Loucy (cell line): ENCODE results near the gene AQP7.

ENCODE experiments used
- H2AFZ ChIP-seq: fragments of 200-600 bp; sonication (generic); 2 replicates; pipeline ENCODE4 v1.6.0; 2016; ENCODE audit warnings: antibody characterized with exemption, mild to moderate bottlenecking, low read length, moderate library complexity
- H3F3A ChIP-seq: fragments of 200-600 bp; 2 replicates; pipeline ENCODE4 v1.6.0; 2016; ENCODE audit warnings: antibody characterized with exemption, low read depth, mild to moderate bottlenecking
- H3K27me3 ChIP-seq: fragments of 200-600 bp; sonication (generic); 2 replicates; pipeline ENCODE4 v1.6.1; 2014; ENCODE audit warnings: low read length, mild to moderate bottlenecking; ENCODE audit not compliant: insufficient read depth, poor library complexity, severe bottlenecking
- H3K36me3 ChIP-seq: fragments of 200-600 bp; sonication (generic); 2 replicates; pipeline ENCODE4 v1.6.1; 2016; ENCODE audit warnings: low read length; ENCODE audit not compliant: insufficient read depth
- H3K4me1 ChIP-seq: fragments of 200-600 bp; sonication (generic); 2 replicates; pipeline ENCODE4 v1.5.1; 2014; ENCODE audit warnings: low read length, mild to moderate bottlenecking; ENCODE audit not compliant: insufficient read depth, poor library complexity, severe bottlenecking
- H3K4me2 ChIP-seq: fragments of 200-600 bp; sonication (generic); 2 replicates; pipeline ENCODE4 v1.6.0; 2014; ENCODE audit warnings: antibody characterized with exemption, low read length, low read depth, mild to moderate bottlenecking; ENCODE audit not compliant: poor library complexity, severe bottlenecking
- H3K4me3 ChIP-seq: fragments of 200-600 bp; sonication (generic); 2 replicates; pipeline ENCODE4 v1.5.1; 2014; ENCODE audit warnings: low read length, mild to moderate bottlenecking, mixed read lengths; ENCODE audit not compliant: poor library complexity, severe bottlenecking
- H3K79me2 ChIP-seq: fragments of 200-600 bp; sonication (generic); 2 replicates; pipeline ENCODE4 v1.6.1; 2014; ENCODE audit warnings: low read length; ENCODE audit not compliant: insufficient read depth
- H3K9ac ChIP-seq: fragments of 200-600 bp; sonication (generic); 2 replicates; pipeline ENCODE4 v1.6.0; 2014; ENCODE audit warnings: mild to moderate bottlenecking, low read depth, low read length, moderate library complexity; ENCODE audit not compliant: poor library complexity, severe bottlenecking
- H3K9me2 ChIP-seq: fragments of 200-600 bp; sonication (generic); replicated peaks from 2 replicates; pipeline ENCODE4 v1.6.1; 2016; ENCODE audit warnings: low read depth, low read length, mixed read lengths
- H3K9me3 ChIP-seq: fragments of 200-600 bp; sonication (generic); 2 replicates; pipeline ENCODE4 v1.6.1; 2014; ENCODE audit warnings: mild to moderate bottlenecking, antibody characterized with exemption, low read length, low read depth; ENCODE audit not compliant: insufficient read depth
- H4K20me1 ChIP-seq: fragments of 200-600 bp; sonication (generic); 2 replicates; pipeline ENCODE4 v1.6.0; 2014; ENCODE audit warnings: antibody characterized with exemption, low read length, mild to moderate bottlenecking; ENCODE audit not compliant: insufficient read depth, poor library complexity, severe bottlenecking
- EZH2phosphoT487 ChIP-seq: fragments of 200-600 bp; IDR thresholded peaks from 2 replicates; pipeline ENCODE4 v1.6.1; 2018; ENCODE audit warnings: antibody characterized with exemption, mild to moderate bottlenecking, moderate library complexity, borderline replicate concordance
- TF ChIP-seq, protein P1 (sequence below): fragments of 200-600 bp; sonication (generic); conservative IDR thresholded peaks from 2 replicates; pipeline ENCODE4 v1.5.1; 2014; ENCODE audit warnings: mild to moderate bottlenecking, antibody characterized with exemption, low read length

Gene AQP7

DNA sequence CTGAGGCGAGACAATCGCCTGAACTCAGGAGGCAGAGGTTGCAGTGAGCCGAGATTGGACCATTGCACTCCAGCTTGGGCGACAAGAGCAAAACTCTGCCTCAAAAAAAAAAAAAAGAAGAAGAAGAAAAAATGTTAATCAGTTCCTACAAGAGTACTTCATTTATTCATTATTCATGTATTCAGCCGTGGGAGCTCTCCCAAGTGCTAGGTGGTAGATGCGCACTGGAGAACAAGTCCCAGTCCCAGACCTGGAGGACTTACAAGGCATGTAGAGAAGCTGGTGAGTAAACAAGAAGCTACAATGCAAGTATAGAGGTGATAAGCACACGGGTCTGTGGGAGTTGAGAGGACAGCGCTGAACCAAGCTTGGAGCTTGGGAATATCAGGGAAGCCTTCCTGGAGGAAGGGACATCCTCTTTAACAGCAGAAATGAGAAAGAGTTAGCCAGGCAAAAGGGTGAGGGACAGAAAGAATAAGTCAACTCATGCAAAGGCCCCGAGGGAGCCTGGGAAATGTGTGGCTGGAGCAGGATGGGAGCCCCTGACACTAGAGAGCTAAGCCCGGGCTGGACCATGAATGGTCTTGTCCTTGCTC lies 17.4 kb upstream of the AQP7 start:
- Histone ChIP-seq H3K4me1 (peaks cover 3% of the 10 kb centered on the region), H3K9ac (no peak overlapping the region), H3K9me2 (no peaks in the 10 kb centered on the region), H3F3A (no peaks in the 10 kb centered on the region), H3K4me2 (no peak overlapping the region), H4K20me1 (no peaks in the 10 kb centered on the region), H3K79me2 (no peaks in the 10 kb centered on the region), H3K27me3 (no peaks in the 10 kb centered on the region), H3K4me3 (no peak overlapping the region), H2AFZ (no peak overlapping the region), H3K36me3 (no peaks in the 10 kb centered on the region), H3K9me3 (no peaks in the 10 kb centered on the region)
- TF ChIP-seq, protein P1, sequence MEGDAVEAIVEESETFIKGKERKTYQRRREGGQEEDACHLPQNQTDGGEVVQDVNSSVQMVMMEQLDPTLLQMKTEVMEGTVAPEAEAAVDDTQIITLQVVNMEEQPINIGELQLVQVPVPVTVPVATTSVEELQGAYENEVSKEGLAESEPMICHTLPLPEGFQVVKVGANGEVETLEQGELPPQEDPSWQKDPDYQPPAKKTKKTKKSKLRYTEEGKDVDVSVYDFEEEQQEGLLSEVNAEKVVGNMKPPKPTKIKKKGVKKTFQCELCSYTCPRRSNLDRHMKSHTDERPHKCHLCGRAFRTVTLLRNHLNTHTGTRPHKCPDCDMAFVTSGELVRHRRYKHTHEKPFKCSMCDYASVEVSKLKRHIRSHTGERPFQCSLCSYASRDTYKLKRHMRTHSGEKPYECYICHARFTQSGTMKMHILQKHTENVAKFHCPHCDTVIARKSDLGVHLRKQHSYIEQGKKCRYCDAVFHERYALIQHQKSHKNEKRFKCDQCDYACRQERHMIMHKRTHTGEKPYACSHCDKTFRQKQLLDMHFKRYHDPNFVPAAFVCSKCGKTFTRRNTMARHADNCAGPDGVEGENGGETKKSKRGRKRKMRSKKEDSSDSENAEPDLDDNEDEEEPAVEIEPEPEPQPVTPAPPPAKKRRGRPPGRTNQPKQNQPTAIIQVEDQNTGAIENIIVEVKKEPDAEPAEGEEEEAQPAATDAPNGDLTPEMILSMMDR: no peak
- TF ChIP-seq EZH2phosphoT487: no peak

DNA sequence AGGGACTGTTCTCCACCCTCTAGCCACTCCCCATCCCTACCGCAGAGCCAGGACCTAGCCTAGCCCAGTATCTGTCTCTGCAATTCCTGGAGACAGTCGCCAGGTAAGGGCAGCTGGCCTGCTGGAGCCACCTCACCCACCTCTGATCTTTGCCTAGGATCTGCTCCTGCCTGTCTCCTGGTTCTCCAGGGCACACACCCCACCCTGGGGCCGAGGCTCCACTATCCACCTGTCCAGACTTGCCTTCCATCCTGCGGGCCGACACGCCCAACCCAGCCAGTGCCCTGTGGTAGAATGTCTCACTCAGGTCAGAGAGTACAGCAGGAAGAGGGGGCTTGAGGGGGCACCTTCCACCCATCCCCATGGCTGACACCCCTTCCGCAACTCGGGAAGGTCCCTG lies 15.7 kb upstream of the AQP7 start:
- Histone ChIP-seq H3K4me2 (no peak overlapping the region), H3F3A (no peaks in the 10 kb centered on the region), H3K79me2 (no peaks in the 10 kb centered on the region), H3K36me3 (no peaks in the 10 kb centered on the region), H3K9ac (no peak overlapping the region), H3K9me2 (no peaks in the 10 kb centered on the region), H3K4me1 (peaks cover 3% of the 10 kb centered on the region), H3K4me3 (no peak overlapping the region), H4K20me1 (no peaks in the 10 kb centered on the region), H2AFZ (no peak overlapping the region), H3K27me3 (no peaks in the 10 kb centered on the region), H3K9me3 (no peaks in the 10 kb centered on the region)
- no peak for TF ChIP-seq EZH2phosphoT487
- TF ChIP-seq, protein P1: no peak

DNA sequence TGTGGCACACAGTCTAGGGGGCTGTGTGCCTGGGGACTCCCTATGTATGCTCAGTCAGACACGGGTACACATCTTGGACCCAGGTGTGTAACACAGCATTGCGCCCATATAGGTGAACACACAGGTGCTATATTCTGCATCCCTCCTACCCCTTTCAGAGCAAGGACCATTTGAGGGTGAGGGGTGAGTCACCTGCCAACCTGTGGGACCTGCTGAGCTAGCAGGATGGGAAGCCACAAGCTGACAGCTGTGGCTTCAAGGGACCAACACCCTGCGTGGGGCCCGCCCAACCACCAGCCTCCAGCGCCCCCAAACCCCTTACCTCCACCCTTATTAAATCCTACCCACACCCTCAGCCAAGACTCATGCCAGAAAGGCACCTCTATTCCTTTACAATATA lies 14.6 kb upstream of the AQP7 start:
- H3K4me3 ChIP-seq: no peak overlapping the region
- no peaks in the 10 kb centered on the region for H3K9me2 ChIP-seq
- H3K27me3 ChIP-seq: no peaks in the 10 kb centered on the region
- no peaks in the 10 kb centered on the region for H3K36me3 ChIP-seq
- H3K9ac ChIP-seq: no peak overlapping the region
- H3K9me3 ChIP-seq: no peaks in the 10 kb centered on the region
- H3K4me2 ChIP-seq: no peak overlapping the region
- no peaks in the 10 kb centered on the region for H4K20me1 ChIP-seq
- no peak overlapping the region for H2AFZ ChIP-seq
- H3F3A ChIP-seq: no peaks in the 10 kb centered on the region
- H3K4me1 ChIP-seq: peaks cover 3% of the 10 kb centered on the region
- H3K79me2 ChIP-seq: no peaks in the 10 kb centered on the region
- TF ChIP-seq, protein P1: no peak
- no peak for TF ChIP-seq EZH2phosphoT487
